GM06990 (cell line): ENCODE data around the gene MED1.

Source experiments
- DNase-seq: peaks from one replicate; pipeline ENCODE4 v3.0.0-alpha.2; 2011; ENCODE audit not compliant: insufficient read length; ENCODE audit errors: extremely low read depth
- H3K27me3 ChIP-seq: replicated peaks from 2 replicates; pipeline ENCODE4 v1.6.0; 2011; ENCODE audit warnings: low read length; ENCODE audit not compliant: control insufficient read depth, insufficient read depth
- H3K36me3 ChIP-seq: 2 replicates; pipeline ENCODE4 v1.5.1; 2011; ENCODE audit warnings: low read length; ENCODE audit not compliant: control insufficient read depth, insufficient read depth
- H3K4me3 ChIP-seq: replicated peaks from 2 replicates; pipeline ENCODE4 v1.5.1; 2011; ENCODE audit warnings: low read depth, mild to moderate bottlenecking, control low read depth, low read length
- TF ChIP-seq, protein P1 (sequence below): IDR thresholded peaks from 2 replicates; pipeline ENCODE4 v1.5.1; 2011; ENCODE audit warnings: low read length, control low read depth, mild to moderate bottlenecking, inconsistent platforms; ENCODE audit not compliant: insufficient read depth, poor library complexity, severe bottlenecking

Gene MED1

DNA sequence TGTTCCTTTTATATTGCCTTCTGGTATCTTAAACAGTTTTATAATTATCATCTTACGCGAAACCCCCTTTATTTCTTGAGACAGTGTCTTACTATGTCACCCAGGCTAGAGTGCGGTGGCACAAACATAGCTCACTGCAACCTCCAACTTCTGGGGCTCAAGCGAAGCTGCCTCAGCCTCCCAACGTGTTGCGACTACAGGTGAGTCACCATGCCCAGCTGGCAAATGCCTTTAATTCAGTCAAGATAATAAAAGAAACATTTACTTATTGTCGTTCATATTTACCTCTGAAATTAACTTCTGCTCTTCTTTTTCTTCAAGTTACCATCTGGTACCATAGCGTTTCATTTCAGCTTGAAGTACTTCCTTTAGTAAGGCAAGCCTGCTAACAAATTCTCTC, 93.6 kb downstream of the MED1 start:
- Histone ChIP-seq H3K4me3 (no peak overlapping the region), H3K27me3 (no peaks in the 10 kb centered on the region), H3K36me3 (no peaks in the 10 kb centered on the region)
- DNase-seq = no peak
- TF ChIP-seq, protein P1, sequence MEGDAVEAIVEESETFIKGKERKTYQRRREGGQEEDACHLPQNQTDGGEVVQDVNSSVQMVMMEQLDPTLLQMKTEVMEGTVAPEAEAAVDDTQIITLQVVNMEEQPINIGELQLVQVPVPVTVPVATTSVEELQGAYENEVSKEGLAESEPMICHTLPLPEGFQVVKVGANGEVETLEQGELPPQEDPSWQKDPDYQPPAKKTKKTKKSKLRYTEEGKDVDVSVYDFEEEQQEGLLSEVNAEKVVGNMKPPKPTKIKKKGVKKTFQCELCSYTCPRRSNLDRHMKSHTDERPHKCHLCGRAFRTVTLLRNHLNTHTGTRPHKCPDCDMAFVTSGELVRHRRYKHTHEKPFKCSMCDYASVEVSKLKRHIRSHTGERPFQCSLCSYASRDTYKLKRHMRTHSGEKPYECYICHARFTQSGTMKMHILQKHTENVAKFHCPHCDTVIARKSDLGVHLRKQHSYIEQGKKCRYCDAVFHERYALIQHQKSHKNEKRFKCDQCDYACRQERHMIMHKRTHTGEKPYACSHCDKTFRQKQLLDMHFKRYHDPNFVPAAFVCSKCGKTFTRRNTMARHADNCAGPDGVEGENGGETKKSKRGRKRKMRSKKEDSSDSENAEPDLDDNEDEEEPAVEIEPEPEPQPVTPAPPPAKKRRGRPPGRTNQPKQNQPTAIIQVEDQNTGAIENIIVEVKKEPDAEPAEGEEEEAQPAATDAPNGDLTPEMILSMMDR = no peak
